HepG2 (cell line): Measurements from ENCODE around the gene PTCD1. TPM values are rescaled to one million over a fixed set of nuclear protein-coding genes. Genes with fewer than 3 reads are reported as not detected.

Experiments used
- AGO2 ChIP-seq: fragments of 200-400 bp; formaldehyde crosslinking; optimal IDR thresholded peaks from 2 replicates; pipeline ENCODE3; 2017; ENCODE audit warnings: mild to moderate bottlenecking, low read depth, low read length, moderate library complexity
- DPF2 ChIP-seq: sonication (generic); formaldehyde crosslinking; IDR thresholded peaks from 2 replicates; pipeline ENCODE4 v1.4.0; 2020; ENCODE audit warnings: mild to moderate bottlenecking, low read depth, missing genetic modification reagents, borderline replicate concordance
- GPN1 ChIP-seq: sonication (generic); formaldehyde crosslinking; IDR thresholded peaks from 2 replicates; pipeline ENCODE4 v1.5.1; 2020; ENCODE audit warnings: missing genetic modification reagents, borderline replicate concordance
- IKZF1 ChIP-seq: fragments of 450-650 bp; IDR thresholded peaks from 2 replicates; pipeline ENCODE4 v1.7.1; 2016
- MAFG ChIP-seq: sonication (generic); formaldehyde crosslinking; IDR thresholded peaks from 2 replicates; pipeline ENCODE4 v1.5.1; 2020; ENCODE audit warnings: mild to moderate bottlenecking, missing genetic modification reagents
- MBNL3 ChIP-seq: fragments of 250-450 bp; sonication (Bioruptor Pico); conservative IDR thresholded peaks from 2 replicates; pipeline ENCODE4 v1.8.0; 2022; ENCODE audit warnings: mild to moderate bottlenecking, inconsistent platforms
- NFRKB ChIP-seq: fragments of 450-650 bp; IDR thresholded peaks from 2 replicates; pipeline ENCODE4 v1.6.1; 2017
- RBM22 ChIP-seq: fragments of 200-400 bp; formaldehyde crosslinking; optimal IDR thresholded peaks from 2 replicates; pipeline ENCODE3; 2017; ENCODE audit warnings: mild to moderate bottlenecking, low read length, moderate library complexity
- SALL1 ChIP-seq: sonication (generic); formaldehyde crosslinking; IDR thresholded peaks from 2 replicates; pipeline ENCODE4 v1.8.0; 2022; ENCODE audit warnings: mild to moderate bottlenecking, missing genetic modification reagents
- SOX5 ChIP-seq: IDR thresholded peaks from 2 replicates; pipeline ENCODE4 v1.6.1; 2016; ENCODE audit warnings: borderline replicate concordance
- TGIF2 ChIP-seq: IDR thresholded peaks from 2 replicates; pipeline ENCODE4 v1.6.1; 2016; ENCODE audit warnings: control low read depth, missing compliant biosample characterization
- ZBTB21 ChIP-seq: sonication (generic); formaldehyde crosslinking; IDR thresholded peaks from 2 replicates; pipeline ENCODE4 v1.4.0; 2020; ENCODE audit warnings: missing genetic modification reagents
- ZNF180 ChIP-seq: sonication (generic); formaldehyde crosslinking; IDR thresholded peaks from 2 replicates; pipeline ENCODE4 v1.4.0; 2020; ENCODE audit warnings: low read depth, missing genetic modification reagents, borderline replicate concordance
- ZNF230 ChIP-seq: sonication (generic); formaldehyde crosslinking; IDR thresholded peaks from 2 replicates; pipeline ENCODE4 v1.4.0; 2020; ENCODE audit warnings: mild to moderate bottlenecking, missing genetic modification reagents
- ZNF3 ChIP-seq: IDR thresholded peaks from 2 replicates; pipeline ENCODE4 v1.7.0; 2017; ENCODE audit warnings: inconsistent platforms
- ZNF510 ChIP-seq: sonication (generic); formaldehyde crosslinking; IDR thresholded peaks from 2 replicates; pipeline ENCODE4 v1.4.0; 2020; ENCODE audit warnings: low read depth, mild to moderate bottlenecking, missing genetic modification reagents
- ZNF530 ChIP-seq: sonication (generic); formaldehyde crosslinking; IDR thresholded peaks from 2 replicates; pipeline ENCODE4 v1.5.0; 2020; ENCODE audit warnings: low read depth, mild to moderate bottlenecking, missing genetic modification reagents
- ZNF589 ChIP-seq: sonication (generic); formaldehyde crosslinking; conservative IDR thresholded peaks from 2 replicates; pipeline ENCODE4 v1.8.0; 2022; ENCODE audit warnings: mild to moderate bottlenecking, moderate library complexity, missing genetic modification reagents
- ZNF652 ChIP-seq: IDR thresholded peaks from 2 replicates; pipeline ENCODE4 v1.6.1; 2016; ENCODE audit warnings: low read depth, borderline replicate concordance
- ZNF749 ChIP-seq: sonication (generic); formaldehyde crosslinking; IDR thresholded peaks from 2 replicates; pipeline ENCODE4 v1.8.0; 2022; ENCODE audit warnings: mild to moderate bottlenecking, missing genetic modification reagents, moderate library complexity, borderline replicate concordance
- polyA plus RNA-seq, 8 experiments: library from polyadenylated mRNA; depleted of rRNA in 3 of 8; stranded (reverse) in 7 of 8; unstranded in 1 of 8; fragments of >200 nt; fragmentation: Illumina TruSeq in 4 of 8; extraction: Trizol in 4 of 8; gene quantifications; 2 replicates each; pipeline versions ENCODE4 v1.2.1 to v1.2.3, GENCODE V29; 2011 to 2016; ENCODE audit warnings: low read depth in 4 of 8, missing spikeins in 1 of 8, mixed read lengths in 1 of 8; ENCODE audit not compliant: insufficient read depth in 1 of 8
- total RNA-seq, 5 experiments: library from RNA; depleted of rRNA; stranded (reverse); fragments of >200 nt; fragmentation: Illumina TruSeq; extraction: Trizol; gene quantifications; 2 replicates each; pipeline ENCODE4 v1.2.3, GENCODE V29; 2016; ENCODE audit warnings: low read depth in 1 of 5
- TF ChIP-seq, protein P1 (sequence below): sonication (generic); formaldehyde crosslinking; IDR thresholded peaks from 2 replicates; pipeline ENCODE4 v1.4.0; 2020; ENCODE audit warnings: mild to moderate bottlenecking, missing genetic modification reagents, borderline replicate concordance
- TF ChIP-seq, protein P2 (sequence below): IDR thresholded peaks from 2 replicates; pipeline ENCODE4 v1.6.1; 2018; ENCODE audit warnings: missing genetic modification reagents, mild to moderate bottlenecking, missing compliant biosample characterization
- TF ChIP-seq, protein P3 (sequence below): sonication (generic); formaldehyde crosslinking; IDR thresholded peaks from 2 replicates; pipeline ENCODE4 v1.4.0; 2020; ENCODE audit warnings: missing genetic modification reagents, low read depth, mild to moderate bottlenecking, borderline replicate concordance
- TF ChIP-seq, protein P4 (sequence below): sonication (generic); formaldehyde crosslinking; IDR thresholded peaks from 2 replicates; pipeline ENCODE4 v1.4.0; 2020; ENCODE audit warnings: mild to moderate bottlenecking, missing genetic modification reagents

Gene PTCD1
- total and polyA plus RNA-seq, 2 of the 13 experiments (the other 11 are each of a cell fraction or from before 2014, with no cell fraction given), result 3.0 to 8.4 TPM

DNA sequence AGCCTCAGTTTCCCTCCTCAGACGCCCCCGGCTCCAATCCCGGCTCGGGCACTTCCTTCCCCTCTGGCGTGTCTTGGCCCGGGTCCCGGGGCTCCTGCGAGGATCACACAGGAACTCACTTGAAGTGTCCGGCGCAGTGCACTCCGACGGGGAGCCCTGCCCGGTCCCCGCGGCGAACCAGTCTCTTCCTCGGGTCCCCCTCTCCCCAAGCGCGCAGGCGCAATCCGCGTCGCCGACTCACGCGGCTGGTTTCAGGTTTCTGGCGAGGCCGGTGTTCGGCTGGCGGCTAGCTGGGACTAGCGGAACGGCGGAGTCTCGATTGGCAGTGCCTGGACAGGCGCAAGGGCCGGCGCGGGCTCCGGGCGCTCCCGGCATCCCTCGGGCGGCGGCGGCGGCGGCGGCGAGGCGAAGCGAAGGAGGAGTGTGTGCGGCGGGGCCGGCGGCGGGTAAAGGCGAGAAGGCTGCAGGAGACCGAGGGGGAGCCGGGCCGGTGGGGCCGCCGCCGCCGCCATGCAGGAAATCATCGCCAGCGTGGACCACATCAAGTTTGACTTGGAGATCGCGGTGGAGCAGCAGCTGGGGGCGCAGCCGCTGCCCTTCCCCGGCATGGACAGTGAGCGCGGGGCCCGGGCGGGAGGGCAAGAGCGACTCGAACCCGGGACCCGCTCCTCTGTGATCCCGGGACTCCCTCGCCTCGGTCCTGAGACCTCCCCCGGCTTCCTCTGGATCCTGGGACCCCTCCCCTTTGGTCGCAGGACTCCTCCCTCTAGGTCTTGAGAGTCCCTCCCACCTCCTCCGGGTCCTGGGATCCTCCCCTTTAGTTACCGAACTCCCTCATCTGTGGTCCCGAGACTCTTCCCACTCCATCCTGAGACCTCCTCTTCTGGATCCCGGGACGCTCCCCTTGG, at the start of gene PTCD1, which contains the start of gene CPSF4 (continued):
- TF ChIP-seq TGIF2 (CRISPR knock-in tag), result no peak
- peak; percentile 47; the same call in 1 of the 2 replicates for TF ChIP-seq ZNF230 (CRISPR knock-in tag)
- no peak for TF ChIP-seq ZNF652 (CRISPR knock-in tag)
- no peak for TF ChIP-seq ZBTB21 (CRISPR knock-in tag)
- no peak for TF ChIP-seq DPF2 (CRISPR knock-in tag)
- no peak for TF ChIP-seq MBNL3
- peak; percentile 80 for TF ChIP-seq SALL1 (CRISPR knock-in tag)
- peak; percentile 88 for TF ChIP-seq AGO2
- TF ChIP-seq GPN1, result no peak
- no peak for TF ChIP-seq ZNF530 (CRISPR knock-in tag)
- TF ChIP-seq RBM22, result no peak
- TF ChIP-seq, protein P1, sequence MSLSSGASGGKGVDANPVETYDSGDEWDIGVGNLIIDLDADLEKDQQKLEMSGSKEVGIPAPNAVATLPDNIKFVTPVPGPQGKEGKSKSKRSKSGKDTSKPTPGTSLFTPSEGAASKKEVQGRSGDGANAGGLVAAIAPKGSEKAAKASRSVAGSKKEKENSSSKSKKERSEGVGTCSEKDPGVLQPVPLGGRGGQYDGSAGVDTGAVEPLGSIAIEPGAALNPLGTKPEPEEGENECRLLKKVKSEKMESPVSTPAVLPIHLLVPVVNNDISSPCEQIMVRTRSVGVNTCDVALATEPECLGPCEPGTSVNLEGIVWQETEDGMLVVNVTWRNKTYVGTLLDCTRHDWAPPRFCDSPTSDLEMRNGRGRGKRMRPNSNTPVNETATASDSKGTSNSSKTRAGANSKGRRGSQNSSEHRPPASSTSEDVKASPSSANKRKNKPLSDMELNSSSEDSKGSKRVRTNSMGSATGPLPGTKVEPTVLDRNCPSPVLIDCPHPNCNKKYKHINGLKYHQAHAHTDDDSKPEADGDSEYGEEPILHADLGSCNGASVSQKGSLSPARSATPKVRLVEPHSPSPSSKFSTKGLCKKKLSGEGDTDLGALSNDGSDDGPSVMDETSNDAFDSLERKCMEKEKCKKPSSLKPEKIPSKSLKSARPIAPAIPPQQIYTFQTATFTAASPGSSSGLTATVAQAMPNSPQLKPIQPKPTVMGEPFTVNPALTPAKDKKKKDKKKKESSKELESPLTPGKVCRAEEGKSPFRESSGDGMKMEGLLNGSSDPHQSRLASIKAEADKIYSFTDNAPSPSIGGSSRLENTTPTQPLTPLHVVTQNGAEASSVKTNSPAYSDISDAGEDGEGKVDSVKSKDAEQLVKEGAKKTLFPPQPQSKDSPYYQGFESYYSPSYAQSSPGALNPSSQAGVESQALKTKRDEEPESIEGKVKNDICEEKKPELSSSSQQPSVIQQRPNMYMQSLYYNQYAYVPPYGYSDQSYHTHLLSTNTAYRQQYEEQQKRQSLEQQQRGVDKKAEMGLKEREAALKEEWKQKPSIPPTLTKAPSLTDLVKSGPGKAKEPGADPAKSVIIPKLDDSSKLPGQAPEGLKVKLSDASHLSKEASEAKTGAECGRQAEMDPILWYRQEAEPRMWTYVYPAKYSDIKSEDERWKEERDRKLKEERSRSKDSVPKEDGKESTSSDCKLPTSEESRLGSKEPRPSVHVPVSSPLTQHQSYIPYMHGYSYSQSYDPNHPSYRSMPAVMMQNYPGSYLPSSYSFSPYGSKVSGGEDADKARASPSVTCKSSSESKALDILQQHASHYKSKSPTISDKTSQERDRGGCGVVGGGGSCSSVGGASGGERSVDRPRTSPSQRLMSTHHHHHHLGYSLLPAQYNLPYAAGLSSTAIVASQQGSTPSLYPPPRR (CRISPR knock-in tag), result 0 out of 2 replicates have a peak, but pooled peaks have one; percentile 47
- no peak for TF ChIP-seq NFRKB
- TF ChIP-seq SOX5 (CRISPR knock-in tag), result peak; percentile 45; the same call in 1 of the 2 replicates
- TF ChIP-seq ZNF180, result no peak
- TF ChIP-seq ZNF510 (CRISPR knock-in tag), result no peak
- TF ChIP-seq, protein P2, sequence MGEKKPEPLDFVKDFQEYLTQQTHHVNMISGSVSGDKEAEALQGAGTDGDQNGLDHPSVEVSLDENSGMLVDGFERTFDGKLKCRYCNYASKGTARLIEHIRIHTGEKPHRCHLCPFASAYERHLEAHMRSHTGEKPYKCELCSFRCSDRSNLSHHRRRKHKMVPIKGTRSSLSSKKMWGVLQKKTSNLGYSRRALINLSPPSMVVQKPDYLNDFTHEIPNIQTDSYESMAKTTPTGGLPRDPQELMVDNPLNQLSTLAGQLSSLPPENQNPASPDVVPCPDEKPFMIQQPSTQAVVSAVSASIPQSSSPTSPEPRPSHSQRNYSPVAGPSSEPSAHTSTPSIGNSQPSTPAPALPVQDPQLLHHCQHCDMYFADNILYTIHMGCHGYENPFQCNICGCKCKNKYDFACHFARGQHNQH (CRISPR knock-in tag), result peak; percentile 83
- peak; percentile 56; the same call in 1 of the 2 replicates for TF ChIP-seq ZNF749 (CRISPR knock-in tag)
- no peak for TF ChIP-seq IKZF1
- TF ChIP-seq, protein P3, sequence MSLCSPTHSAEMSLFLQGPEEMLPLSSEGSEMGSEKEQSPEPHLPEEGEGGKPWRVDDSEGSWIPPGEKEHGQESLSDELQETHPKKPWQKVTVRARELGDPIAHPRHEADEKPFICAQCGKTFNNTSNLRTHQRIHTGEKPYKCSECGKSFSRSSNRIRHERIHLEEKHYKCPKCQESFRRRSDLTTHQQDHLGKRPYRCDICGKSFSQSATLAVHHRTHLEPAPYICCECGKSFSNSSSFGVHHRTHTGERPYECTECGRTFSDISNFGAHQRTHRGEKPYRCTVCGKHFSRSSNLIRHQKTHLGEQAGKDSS (CRISPR knock-in tag), result peak; percentile 30; the same call in 1 of the 2 replicates
- no peak for TF ChIP-seq MAFG (CRISPR knock-in tag)
- TF ChIP-seq ZNF3 (CRISPR knock-in tag), result no peak
- TF ChIP-seq, protein P4, sequence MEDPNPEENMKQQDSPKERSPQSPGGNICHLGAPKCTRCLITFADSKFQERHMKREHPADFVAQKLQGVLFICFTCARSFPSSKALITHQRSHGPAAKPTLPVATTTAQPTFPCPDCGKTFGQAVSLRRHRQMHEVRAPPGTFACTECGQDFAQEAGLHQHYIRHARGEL (CRISPR knock-in tag), result no peak
- TF ChIP-seq ZNF589 (CRISPR knock-in tag), result peak; percentile 50; the same call in 1 of the 2 replicates
